H9 (cell line): Measurements from ENCODE around the gene PRCC. TPM values are rescaled to one million over a fixed set of nuclear protein-coding genes. Genes with fewer than 3 reads are reported as not detected.

Experiments
- DNase-seq: peaks from one replicate; pipeline ENCODE4 v3.0.0-alpha.2; 2017
- H2AFZ ChIP-seq: one replicate; pipeline ENCODE4 v1.6.1; 2013; ENCODE audit warnings: mild to moderate bottlenecking, low read length, control low read depth, moderate library complexity
- H2AK5ac ChIP-seq: 2 replicates; pipeline ENCODE4 v1.6.1; 2013; ENCODE audit warnings: low read length, control low read depth, mixed read lengths; ENCODE audit not compliant: insufficient read length
- H2BK120ac ChIP-seq: one replicate; pipeline ENCODE4 v1.6.1; 2013; ENCODE audit warnings: low read depth, mild to moderate bottlenecking, low read length, control low read depth, inconsistent platforms; ENCODE audit not compliant: poor library complexity, severe bottlenecking
- H2BK12ac ChIP-seq: 2 replicates; pipeline ENCODE4 v1.6.1; 2013; ENCODE audit warnings: low read length, control low read depth, mixed read lengths, low read depth; ENCODE audit not compliant: insufficient read length
- H2BK15ac ChIP-seq: 2 replicates; pipeline ENCODE4 v1.6.1; 2013; ENCODE audit warnings: low read depth, low read length, control low read depth
- H2BK20ac ChIP-seq: one replicate; pipeline ENCODE4 v1.6.1; 2013; ENCODE audit warnings: low read depth, mild to moderate bottlenecking, low read length, control low read depth, inconsistent platforms; ENCODE audit not compliant: poor library complexity, severe bottlenecking
- H2BK5ac ChIP-seq: 2 replicates; pipeline ENCODE4 v1.6.1; 2013; ENCODE audit warnings: low read length, control low read depth, mixed read lengths; ENCODE audit not compliant: insufficient read length
- H3K14ac ChIP-seq: 2 replicates; pipeline ENCODE4 v1.6.1; 2013; ENCODE audit warnings: low read length, control low read depth; ENCODE audit not compliant: insufficient read depth
- H3K18ac ChIP-seq: 2 replicates; pipeline ENCODE4 v1.6.1; 2013; ENCODE audit warnings: low read depth, mild to moderate bottlenecking, mixed read lengths, low read length, control low read depth; ENCODE audit not compliant: insufficient read length
- H3K23ac ChIP-seq: 2 replicates; pipeline ENCODE4 v1.6.1; 2013; ENCODE audit warnings: low read length, control low read depth, mixed read lengths, low read depth; ENCODE audit not compliant: insufficient read length
- H3K23me2 ChIP-seq: 2 replicates; pipeline ENCODE4 v1.6.1; 2013; ENCODE audit warnings: low read depth, mild to moderate bottlenecking, mixed read lengths, low read length, control low read depth; ENCODE audit not compliant: insufficient read length, poor library complexity, severe bottlenecking
- H3K27ac ChIP-seq: 2 replicates; pipeline ENCODE4 v1.5.1; 2013; ENCODE audit warnings: low read length, control low read depth, mixed read lengths, low read depth; ENCODE audit not compliant: insufficient read length
- H3K27me3 ChIP-seq: 2 replicates; pipeline ENCODE4 v1.6.1; 2013; ENCODE audit warnings: low read length, control low read depth, inconsistent platforms; ENCODE audit not compliant: insufficient read depth
- H3K4ac ChIP-seq: 2 replicates; pipeline ENCODE4 v1.6.1; 2013; ENCODE audit warnings: low read depth, mild to moderate bottlenecking, control low read depth, inconsistent platforms, low read length, moderate library complexity
- H3K4me1 ChIP-seq: 2 replicates; pipeline ENCODE4 v1.6.1; 2013; ENCODE audit warnings: low read length, control low read depth, inconsistent platforms; ENCODE audit not compliant: insufficient read depth
- H3K4me2 ChIP-seq: 2 replicates; pipeline ENCODE4 v1.6.1; 2013; ENCODE audit warnings: low read length, control low read depth, mixed read lengths; ENCODE audit not compliant: insufficient read length, insufficient read depth
- H3K56ac ChIP-seq: 2 replicates; pipeline ENCODE4 v1.6.1; 2013; ENCODE audit warnings: low read depth, mild to moderate bottlenecking, mixed read lengths, low read length, control low read depth; ENCODE audit not compliant: insufficient read length
- H3K79me1 ChIP-seq: 2 replicates; pipeline ENCODE4 v1.6.1; 2013; ENCODE audit warnings: low read depth, mild to moderate bottlenecking, moderate library complexity, low read length, control low read depth, inconsistent platforms; ENCODE audit not compliant: insufficient read depth, poor library complexity, severe bottlenecking
- H3K79me2 ChIP-seq: 2 replicates; pipeline ENCODE4 v1.6.1; 2013; ENCODE audit warnings: low read length, control low read depth, inconsistent platforms; ENCODE audit not compliant: insufficient read depth
- H3K9ac ChIP-seq: 2 replicates; pipeline ENCODE4 v1.6.1; 2013; ENCODE audit warnings: low read length, control low read depth, mixed read lengths; ENCODE audit not compliant: insufficient read length; ENCODE audit errors: extremely low read depth
- H3K9me3 ChIP-seq: one replicate; pipeline ENCODE4 v1.6.1; 2013; ENCODE audit warnings: low read depth, low read length, inconsistent platforms; ENCODE audit not compliant: control insufficient read depth
- H3T11ph ChIP-seq: one replicate; pipeline ENCODE4 v1.6.1; 2013; ENCODE audit warnings: mild to moderate bottlenecking, low read length, control low read depth, inconsistent platforms
- H4K20me1 ChIP-seq: one replicate; pipeline ENCODE4 v1.6.1; 2013; ENCODE audit not compliant: control insufficient read depth, insufficient read length, insufficient read depth
- H4K5ac ChIP-seq: 2 replicates; pipeline ENCODE4 v1.6.1; 2013; ENCODE audit warnings: low read depth, mild to moderate bottlenecking, mixed read lengths, low read length, control low read depth; ENCODE audit not compliant: insufficient read length
- H4K8ac ChIP-seq: replicated peaks from 2 replicates; pipeline ENCODE4 v1.6.1; 2013; ENCODE audit warnings: low read length, control low read depth, mixed read lengths, low read depth; ENCODE audit not compliant: insufficient read length
- H4K91ac ChIP-seq: 2 replicates; pipeline ENCODE4 v1.6.1; 2013; ENCODE audit warnings: low read depth, mild to moderate bottlenecking, moderate library complexity, mixed read lengths, low read length, control low read depth; ENCODE audit not compliant: insufficient read length
- H3K27ac Mint-ChIP-seq, 3 experiments: 2 replicates in 2 of 3; 3 replicates in 1 of 3; pipeline ENCODE4 v1.8.0; 2020 to 2021; ENCODE audit warnings: mixed read lengths in 3 of 3, mild to moderate bottlenecking in 1 of 3, moderate library complexity in 1 of 3
- H3K27me3 Mint-ChIP-seq: 2 replicates; pipeline ENCODE4 v1.8.0; 2021; ENCODE audit warnings: low read depth, mild to moderate bottlenecking, moderate library complexity, mixed read lengths
- H3K36me3 Mint-ChIP-seq, 3 experiments: 2 replicates in 2 of 3; 3 replicates in 1 of 3; pipeline ENCODE4 v1.8.0; 2020 to 2021; ENCODE audit warnings: low read depth in 3 of 3, mixed read lengths in 3 of 3; ENCODE audit not compliant: insufficient read depth in 1 of 3
- H3K4me1 Mint-ChIP-seq, 2 experiments: 2 replicates each; pipeline ENCODE4 v1.8.0; 2020; ENCODE audit warnings: mixed read lengths in 2 of 2
- H3K4me3 Mint-ChIP-seq, 2 experiments: 2 replicates in 1 of 2; 3 replicates in 1 of 2; pipeline ENCODE4 v1.8.0; 2020 to 2021; ENCODE audit warnings: mild to moderate bottlenecking in 2 of 2, mixed read lengths in 2 of 2, moderate library complexity in 1 of 2
- H3K9me3 Mint-ChIP-seq, 2 experiments: 2 replicates in 1 of 2; 3 replicates in 1 of 2; pipeline ENCODE4 v1.8.0; 2020; ENCODE audit warnings: mild to moderate bottlenecking in 2 of 2, mixed read lengths in 2 of 2, moderate library complexity in 1 of 2
- WGBS: extraction: QIAGEN DNeasy Blood & Tissue Kit; methylation state at CpG from one replicate; pipeline ENCODE4 v1.1.7; 2013; ENCODE audit warnings: missing lambda C conversion rate, low lambda C conversion rate, mixed read lengths; ENCODE audit not compliant: insufficient read length; ENCODE audit errors: extremely low coverage; 5-methylcytosine and 5-hydroxymethylcytosine counted together
- total RNA-seq: library from RNA; stranded (reverse); gene quantifications from 2 replicates; pipeline ENCODE4 v1.2.1, GENCODE V29; 2021
- TF ChIP-seq, protein P1 (sequence below): fragments of 200-600 bp; sonication (generic); conservative IDR thresholded peaks from 3 replicates; pipeline ENCODE4 v1.8.0; 2021; ENCODE audit warnings: antibody characterized with exemption, mild to moderate bottlenecking

PRCC gene
- total RNA-seq, 1 experiment from 2014 or later, result 129 TPM

DNA sequence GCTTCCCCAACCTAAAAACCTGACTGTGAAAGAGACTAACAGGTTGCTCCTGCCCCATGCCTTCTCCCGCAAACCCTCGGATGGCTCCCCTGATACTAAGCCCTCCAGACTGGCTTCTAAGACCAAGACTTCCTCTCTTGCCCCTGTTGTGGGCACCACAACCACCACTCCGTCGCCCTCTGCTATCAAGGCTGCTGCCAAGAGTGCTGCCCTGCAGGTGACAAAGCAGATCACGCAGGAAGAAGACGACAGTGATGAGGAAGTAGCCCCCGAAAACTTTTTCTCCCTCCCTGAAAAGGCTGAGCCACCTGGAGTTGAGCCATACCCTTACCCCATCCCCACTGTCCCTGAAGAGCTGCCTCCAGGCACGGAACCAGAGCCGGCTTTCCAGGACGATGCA, 19.3 kb downstream of the PRCC start:
- Histone ChIP-seq H2BK12ac (no peak overlapping the region), H3K9ac (no peak overlapping the region), H3K27ac (no peak overlapping the region), H2BK15ac (no peak overlapping the region), H3K18ac (no peak overlapping the region), H3K23ac (no peak overlapping the region), H2AK5ac (no peak overlapping the region), H2BK5ac (no peak overlapping the region), H3K23me2 (no peaks in the 10 kb centered on the region), H2BK120ac (no peak overlapping the region), H3K79me2 (0 out of 2 replicates have a peak, but pooled peaks cover 2% of the 10 kb centered on the region), H4K8ac (no peak overlapping the region), H3K79me1 (peaks cover 2% of the 10 kb centered on the region), H3K56ac (no peak overlapping the region), H4K5ac (no peak overlapping the region), H3K9me3 (no peaks in the 10 kb centered on the region), H2BK20ac (no peak overlapping the region), H4K20me1 (peaks cover 2% of the 10 kb centered on the region), H4K91ac (no peak overlapping the region), H3T11ph (no peak overlapping the region), H3K4me2 (no peak overlapping the region), H3K27me3 (no peaks in the 10 kb centered on the region), H3K4ac (no peak overlapping the region), H2AFZ (no peak overlapping the region), H3K4me1 (no peaks in the 10 kb centered on the region), H3K14ac (no peak overlapping the region)
- TF ChIP-seq, protein P1, sequence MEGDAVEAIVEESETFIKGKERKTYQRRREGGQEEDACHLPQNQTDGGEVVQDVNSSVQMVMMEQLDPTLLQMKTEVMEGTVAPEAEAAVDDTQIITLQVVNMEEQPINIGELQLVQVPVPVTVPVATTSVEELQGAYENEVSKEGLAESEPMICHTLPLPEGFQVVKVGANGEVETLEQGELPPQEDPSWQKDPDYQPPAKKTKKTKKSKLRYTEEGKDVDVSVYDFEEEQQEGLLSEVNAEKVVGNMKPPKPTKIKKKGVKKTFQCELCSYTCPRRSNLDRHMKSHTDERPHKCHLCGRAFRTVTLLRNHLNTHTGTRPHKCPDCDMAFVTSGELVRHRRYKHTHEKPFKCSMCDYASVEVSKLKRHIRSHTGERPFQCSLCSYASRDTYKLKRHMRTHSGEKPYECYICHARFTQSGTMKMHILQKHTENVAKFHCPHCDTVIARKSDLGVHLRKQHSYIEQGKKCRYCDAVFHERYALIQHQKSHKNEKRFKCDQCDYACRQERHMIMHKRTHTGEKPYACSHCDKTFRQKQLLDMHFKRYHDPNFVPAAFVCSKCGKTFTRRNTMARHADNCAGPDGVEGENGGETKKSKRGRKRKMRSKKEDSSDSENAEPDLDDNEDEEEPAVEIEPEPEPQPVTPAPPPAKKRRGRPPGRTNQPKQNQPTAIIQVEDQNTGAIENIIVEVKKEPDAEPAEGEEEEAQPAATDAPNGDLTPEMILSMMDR, result no peak
- no peak for DNase-seq
- Mint-ChIP-seq H3K36me3 (peaks cover 33 to 78% (median 69%) of the 10 kb centered on the region in 3 experiments; a peak in 6 of 7 replicates), H3K9me3 (no peaks in the 10 kb centered on the region), H3K27ac (no peak overlapping the region), H3K27me3 (no peaks in the 10 kb centered on the region), H3K4me1 (no peaks in the 10 kb centered on the region), H3K4me3 (no peak overlapping the region)
- no CpG with 5 or more reads among the region's 10 CpGs for WGBS
